Right lobe of liver (tissue), 4 donors: ENCODE measurements around the gene PAFAH2.

Experiments
- POLR2A ChIP-seq: fragments of 450-650 bp; IDR thresholded peaks from one replicate; pipeline ENCODE4 v1.6.1; 2017; ENCODE audit warnings: antibody characterized with exemption, mild to moderate bottlenecking
- TF ChIP-seq, protein P1 (sequence below), 4 donors: fragments of 200-600 bp in 3 of 4; fragments of 450-650 bp in 1 of 4; IDR thresholded peaks; one replicate each; pipeline versions ENCODE4 v1.5.1 to v1.8.0; 2016 to 2022; ENCODE audit warnings: antibody characterized with exemption in 4 of 4, mild to moderate bottlenecking in 2 of 4
- donor health status: DM: no; HTN: no; CAD: no.
- donor health status: DM: no; HTN: no; CAD: no.
- donor health status: DM: no; HTN: yes; CAD: no.

DNA sequence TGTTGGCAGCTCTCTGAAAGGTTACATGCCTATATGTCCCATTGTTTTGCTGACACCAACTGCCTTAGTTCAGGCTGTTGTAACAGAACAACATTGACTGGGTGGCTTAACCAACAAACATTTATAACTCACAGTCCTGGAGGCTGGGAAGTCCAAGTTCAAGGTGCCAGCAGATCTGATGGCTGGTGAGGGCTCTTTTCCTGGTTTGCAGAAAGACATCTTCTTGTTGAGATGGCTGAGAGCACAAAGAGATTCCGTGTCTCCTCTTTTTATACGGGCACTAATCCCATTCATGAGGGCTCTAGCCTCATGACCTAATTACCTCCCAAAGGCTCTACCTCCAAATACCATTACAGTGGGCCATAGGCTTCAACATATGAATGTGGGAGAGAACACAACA is 81.4 kb downstream of the PAFAH2 start:
- TF ChIP-seq POLR2A = no peak
- TF ChIP-seq, protein P1, sequence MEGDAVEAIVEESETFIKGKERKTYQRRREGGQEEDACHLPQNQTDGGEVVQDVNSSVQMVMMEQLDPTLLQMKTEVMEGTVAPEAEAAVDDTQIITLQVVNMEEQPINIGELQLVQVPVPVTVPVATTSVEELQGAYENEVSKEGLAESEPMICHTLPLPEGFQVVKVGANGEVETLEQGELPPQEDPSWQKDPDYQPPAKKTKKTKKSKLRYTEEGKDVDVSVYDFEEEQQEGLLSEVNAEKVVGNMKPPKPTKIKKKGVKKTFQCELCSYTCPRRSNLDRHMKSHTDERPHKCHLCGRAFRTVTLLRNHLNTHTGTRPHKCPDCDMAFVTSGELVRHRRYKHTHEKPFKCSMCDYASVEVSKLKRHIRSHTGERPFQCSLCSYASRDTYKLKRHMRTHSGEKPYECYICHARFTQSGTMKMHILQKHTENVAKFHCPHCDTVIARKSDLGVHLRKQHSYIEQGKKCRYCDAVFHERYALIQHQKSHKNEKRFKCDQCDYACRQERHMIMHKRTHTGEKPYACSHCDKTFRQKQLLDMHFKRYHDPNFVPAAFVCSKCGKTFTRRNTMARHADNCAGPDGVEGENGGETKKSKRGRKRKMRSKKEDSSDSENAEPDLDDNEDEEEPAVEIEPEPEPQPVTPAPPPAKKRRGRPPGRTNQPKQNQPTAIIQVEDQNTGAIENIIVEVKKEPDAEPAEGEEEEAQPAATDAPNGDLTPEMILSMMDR (IDR thresholded peaks at IDR 0.05) = no peak
